H9 (cell line): ENCODE results near the gene FBXL7. TPM values are rescaled to one million over a fixed set of nuclear protein-coding genes. Genes with fewer than 3 reads are reported as not detected.

Experiments
- DNase-seq: peaks from one replicate; pipeline ENCODE4 v3.0.0-alpha.2; 2017
- H2AFZ ChIP-seq: one replicate; pipeline ENCODE4 v1.6.1; 2013; ENCODE audit warnings: mild to moderate bottlenecking, low read length, control low read depth, moderate library complexity
- H2AK5ac ChIP-seq: 2 replicates; pipeline ENCODE4 v1.6.1; 2013; ENCODE audit warnings: low read length, control low read depth, mixed read lengths; ENCODE audit not compliant: insufficient read length
- H2BK120ac ChIP-seq: one replicate; pipeline ENCODE4 v1.6.1; 2013; ENCODE audit warnings: low read depth, mild to moderate bottlenecking, low read length, control low read depth, inconsistent platforms; ENCODE audit not compliant: poor library complexity, severe bottlenecking
- H2BK12ac ChIP-seq: 2 replicates; pipeline ENCODE4 v1.6.1; 2013; ENCODE audit warnings: low read length, control low read depth, mixed read lengths, low read depth; ENCODE audit not compliant: insufficient read length
- H2BK15ac ChIP-seq: 2 replicates; pipeline ENCODE4 v1.6.1; 2013; ENCODE audit warnings: low read depth, low read length, control low read depth
- H2BK20ac ChIP-seq: one replicate; pipeline ENCODE4 v1.6.1; 2013; ENCODE audit warnings: low read depth, mild to moderate bottlenecking, low read length, control low read depth, inconsistent platforms; ENCODE audit not compliant: poor library complexity, severe bottlenecking
- H2BK5ac ChIP-seq: 2 replicates; pipeline ENCODE4 v1.6.1; 2013; ENCODE audit warnings: low read length, control low read depth, mixed read lengths; ENCODE audit not compliant: insufficient read length
- H3K14ac ChIP-seq: 2 replicates; pipeline ENCODE4 v1.6.1; 2013; ENCODE audit warnings: low read length, control low read depth; ENCODE audit not compliant: insufficient read depth
- H3K18ac ChIP-seq: 2 replicates; pipeline ENCODE4 v1.6.1; 2013; ENCODE audit warnings: low read depth, mild to moderate bottlenecking, mixed read lengths, low read length, control low read depth; ENCODE audit not compliant: insufficient read length
- H3K23ac ChIP-seq: 2 replicates; pipeline ENCODE4 v1.6.1; 2013; ENCODE audit warnings: low read length, control low read depth, mixed read lengths, low read depth; ENCODE audit not compliant: insufficient read length
- H3K23me2 ChIP-seq: 2 replicates; pipeline ENCODE4 v1.6.1; 2013; ENCODE audit warnings: low read depth, mild to moderate bottlenecking, mixed read lengths, low read length, control low read depth; ENCODE audit not compliant: insufficient read length, poor library complexity, severe bottlenecking
- H3K27ac ChIP-seq: 2 replicates; pipeline ENCODE4 v1.5.1; 2013; ENCODE audit warnings: low read length, control low read depth, mixed read lengths, low read depth; ENCODE audit not compliant: insufficient read length
- H3K27me3 ChIP-seq: 2 replicates; pipeline ENCODE4 v1.6.1; 2013; ENCODE audit warnings: low read length, control low read depth, inconsistent platforms; ENCODE audit not compliant: insufficient read depth
- H3K4ac ChIP-seq: 2 replicates; pipeline ENCODE4 v1.6.1; 2013; ENCODE audit warnings: low read depth, mild to moderate bottlenecking, control low read depth, inconsistent platforms, low read length, moderate library complexity
- H3K4me1 ChIP-seq: 2 replicates; pipeline ENCODE4 v1.6.1; 2013; ENCODE audit warnings: low read length, control low read depth, inconsistent platforms; ENCODE audit not compliant: insufficient read depth
- H3K4me2 ChIP-seq: 2 replicates; pipeline ENCODE4 v1.6.1; 2013; ENCODE audit warnings: low read length, control low read depth, mixed read lengths; ENCODE audit not compliant: insufficient read length, insufficient read depth
- H3K56ac ChIP-seq: 2 replicates; pipeline ENCODE4 v1.6.1; 2013; ENCODE audit warnings: low read depth, mild to moderate bottlenecking, mixed read lengths, low read length, control low read depth; ENCODE audit not compliant: insufficient read length
- H3K79me1 ChIP-seq: 2 replicates; pipeline ENCODE4 v1.6.1; 2013; ENCODE audit warnings: low read depth, mild to moderate bottlenecking, moderate library complexity, low read length, control low read depth, inconsistent platforms; ENCODE audit not compliant: insufficient read depth, poor library complexity, severe bottlenecking
- H3K79me2 ChIP-seq: 2 replicates; pipeline ENCODE4 v1.6.1; 2013; ENCODE audit warnings: low read length, control low read depth, inconsistent platforms; ENCODE audit not compliant: insufficient read depth
- H3K9ac ChIP-seq: 2 replicates; pipeline ENCODE4 v1.6.1; 2013; ENCODE audit warnings: low read length, control low read depth, mixed read lengths; ENCODE audit not compliant: insufficient read length; ENCODE audit errors: extremely low read depth
- H3K9me3 ChIP-seq: one replicate; pipeline ENCODE4 v1.6.1; 2013; ENCODE audit warnings: low read depth, low read length, inconsistent platforms; ENCODE audit not compliant: control insufficient read depth
- H3T11ph ChIP-seq: one replicate; pipeline ENCODE4 v1.6.1; 2013; ENCODE audit warnings: mild to moderate bottlenecking, low read length, control low read depth, inconsistent platforms
- H4K20me1 ChIP-seq: one replicate; pipeline ENCODE4 v1.6.1; 2013; ENCODE audit not compliant: control insufficient read depth, insufficient read length, insufficient read depth
- H4K5ac ChIP-seq: 2 replicates; pipeline ENCODE4 v1.6.1; 2013; ENCODE audit warnings: low read depth, mild to moderate bottlenecking, mixed read lengths, low read length, control low read depth; ENCODE audit not compliant: insufficient read length
- H4K8ac ChIP-seq: replicated peaks from 2 replicates; pipeline ENCODE4 v1.6.1; 2013; ENCODE audit warnings: low read length, control low read depth, mixed read lengths, low read depth; ENCODE audit not compliant: insufficient read length
- H4K91ac ChIP-seq: 2 replicates; pipeline ENCODE4 v1.6.1; 2013; ENCODE audit warnings: low read depth, mild to moderate bottlenecking, moderate library complexity, mixed read lengths, low read length, control low read depth; ENCODE audit not compliant: insufficient read length
- H3K27ac Mint-ChIP-seq, 3 experiments: 2 replicates in 2 of 3; 3 replicates in 1 of 3; pipeline ENCODE4 v1.8.0; 2020 to 2021; ENCODE audit warnings: mixed read lengths in 3 of 3, mild to moderate bottlenecking in 1 of 3, moderate library complexity in 1 of 3
- H3K27me3 Mint-ChIP-seq: 2 replicates; pipeline ENCODE4 v1.8.0; 2021; ENCODE audit warnings: low read depth, mild to moderate bottlenecking, moderate library complexity, mixed read lengths
- H3K36me3 Mint-ChIP-seq, 3 experiments: 2 replicates in 2 of 3; 3 replicates in 1 of 3; pipeline ENCODE4 v1.8.0; 2020 to 2021; ENCODE audit warnings: low read depth in 3 of 3, mixed read lengths in 3 of 3; ENCODE audit not compliant: insufficient read depth in 1 of 3
- H3K4me1 Mint-ChIP-seq, 2 experiments: 2 replicates each; pipeline ENCODE4 v1.8.0; 2020; ENCODE audit warnings: mixed read lengths in 2 of 2
- H3K4me3 Mint-ChIP-seq, 2 experiments: 2 replicates in 1 of 2; 3 replicates in 1 of 2; pipeline ENCODE4 v1.8.0; 2020 to 2021; ENCODE audit warnings: mild to moderate bottlenecking in 2 of 2, mixed read lengths in 2 of 2, moderate library complexity in 1 of 2
- H3K9me3 Mint-ChIP-seq, 2 experiments: 2 replicates in 1 of 2; 3 replicates in 1 of 2; pipeline ENCODE4 v1.8.0; 2020; ENCODE audit warnings: mild to moderate bottlenecking in 2 of 2, mixed read lengths in 2 of 2, moderate library complexity in 1 of 2
- WGBS: extraction: QIAGEN DNeasy Blood & Tissue Kit; methylation state at CpG from one replicate; pipeline ENCODE4 v1.1.7; 2013; ENCODE audit warnings: missing lambda C conversion rate, low lambda C conversion rate, mixed read lengths; ENCODE audit not compliant: insufficient read length; ENCODE audit errors: extremely low coverage; 5-methylcytosine and 5-hydroxymethylcytosine counted together
- total RNA-seq: library from RNA; stranded (reverse); gene quantifications from 2 replicates; pipeline ENCODE4 v1.2.1, GENCODE V29; 2021
- TF ChIP-seq, protein P1 (sequence below): fragments of 200-600 bp; sonication (generic); conservative IDR thresholded peaks from 3 replicates; pipeline ENCODE4 v1.8.0; 2021; ENCODE audit warnings: antibody characterized with exemption, mild to moderate bottlenecking

The FBXL7 gene
- total RNA-seq, 1 experiment from 2014 or later = 14.6 TPM

- Histone ChIP-seq H3K23me2 (no peaks in the 10 kb centered on the region), H3K79me1 (no peaks in the 10 kb centered on the region), H3K4me1 (peaks cover 2% of the 10 kb centered on the region; the same call in 1 of the 2 replicates), H2AFZ (no peak overlapping the region), H2BK5ac (no peak overlapping the region), H3K56ac (no peak overlapping the region), H3K4ac (no peak overlapping the region), H2AK5ac (no peak overlapping the region), H3K4me2 (no peak overlapping the region), H4K8ac (no peak overlapping the region), H3K18ac (no peak overlapping the region), H3K27ac (no peak overlapping the region), H3K14ac (no peak overlapping the region), H2BK12ac (no peak overlapping the region), H4K20me1 (no peaks in the 10 kb centered on the region), H4K5ac (no peak overlapping the region), H2BK120ac (no peak overlapping the region), H3K27me3 (no peaks in the 10 kb centered on the region), H2BK20ac (no peak overlapping the region), H4K91ac (no peak overlapping the region), H3K9ac (no peak overlapping the region), H3K23ac (no peak overlapping the region), H2BK15ac (no peak overlapping the region), H3K79me2 (no peaks in the 10 kb centered on the region), H3K9me3 (no peaks in the 10 kb centered on the region), H3T11ph (no peak overlapping the region)
- Mint-ChIP-seq H3K27ac (peak overlapping the region in 1 of 3 experiments; percentile 45; a peak in 1 of 7 replicates), H3K27me3 (no peaks in the 10 kb centered on the region), H3K4me3 (no peak overlapping the region), H3K36me3 (peaks cover 2 to 8% (median 4%) of the 10 kb centered on the region in 3 experiments; a peak in 4 of 7 replicates), H3K9me3 (peaks cover 0 to 2% of the 10 kb centered on the region in 2 experiments; a peak in 1 of 5 replicates), H3K4me1 (peaks cover 17 to 23% of the 10 kb centered on the region in 2 experiments)
- TF ChIP-seq, protein P1, sequence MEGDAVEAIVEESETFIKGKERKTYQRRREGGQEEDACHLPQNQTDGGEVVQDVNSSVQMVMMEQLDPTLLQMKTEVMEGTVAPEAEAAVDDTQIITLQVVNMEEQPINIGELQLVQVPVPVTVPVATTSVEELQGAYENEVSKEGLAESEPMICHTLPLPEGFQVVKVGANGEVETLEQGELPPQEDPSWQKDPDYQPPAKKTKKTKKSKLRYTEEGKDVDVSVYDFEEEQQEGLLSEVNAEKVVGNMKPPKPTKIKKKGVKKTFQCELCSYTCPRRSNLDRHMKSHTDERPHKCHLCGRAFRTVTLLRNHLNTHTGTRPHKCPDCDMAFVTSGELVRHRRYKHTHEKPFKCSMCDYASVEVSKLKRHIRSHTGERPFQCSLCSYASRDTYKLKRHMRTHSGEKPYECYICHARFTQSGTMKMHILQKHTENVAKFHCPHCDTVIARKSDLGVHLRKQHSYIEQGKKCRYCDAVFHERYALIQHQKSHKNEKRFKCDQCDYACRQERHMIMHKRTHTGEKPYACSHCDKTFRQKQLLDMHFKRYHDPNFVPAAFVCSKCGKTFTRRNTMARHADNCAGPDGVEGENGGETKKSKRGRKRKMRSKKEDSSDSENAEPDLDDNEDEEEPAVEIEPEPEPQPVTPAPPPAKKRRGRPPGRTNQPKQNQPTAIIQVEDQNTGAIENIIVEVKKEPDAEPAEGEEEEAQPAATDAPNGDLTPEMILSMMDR = no peak
- no CpG with 5 or more reads among the region's 3 CpGs for WGBS
- DNase-seq = no peak
Measured at GRCh38 chr5:15525703-15526275, 25.8 kb downstream of the FBXL7 start.
